H9 (cell line): ENCODE measurements around the gene MATN1. TPM values are rescaled to one million over a fixed set of nuclear protein-coding genes. Genes with fewer than 3 reads are reported as not detected.

Source experiments
- DNase-seq: peaks from one replicate; pipeline ENCODE4 v3.0.0-alpha.2; 2017
- H2AFZ ChIP-seq: one replicate; pipeline ENCODE4 v1.6.1; 2013; ENCODE audit warnings: mild to moderate bottlenecking, low read length, control low read depth, moderate library complexity
- H2AK5ac ChIP-seq: 2 replicates; pipeline ENCODE4 v1.6.1; 2013; ENCODE audit warnings: low read length, control low read depth, mixed read lengths; ENCODE audit not compliant: insufficient read length
- H2BK120ac ChIP-seq: one replicate; pipeline ENCODE4 v1.6.1; 2013; ENCODE audit warnings: low read depth, mild to moderate bottlenecking, low read length, control low read depth, inconsistent platforms; ENCODE audit not compliant: poor library complexity, severe bottlenecking
- H2BK12ac ChIP-seq: 2 replicates; pipeline ENCODE4 v1.6.1; 2013; ENCODE audit warnings: low read length, control low read depth, mixed read lengths, low read depth; ENCODE audit not compliant: insufficient read length
- H2BK15ac ChIP-seq: 2 replicates; pipeline ENCODE4 v1.6.1; 2013; ENCODE audit warnings: low read depth, low read length, control low read depth
- H2BK20ac ChIP-seq: one replicate; pipeline ENCODE4 v1.6.1; 2013; ENCODE audit warnings: low read depth, mild to moderate bottlenecking, low read length, control low read depth, inconsistent platforms; ENCODE audit not compliant: poor library complexity, severe bottlenecking
- H2BK5ac ChIP-seq: 2 replicates; pipeline ENCODE4 v1.6.1; 2013; ENCODE audit warnings: low read length, control low read depth, mixed read lengths; ENCODE audit not compliant: insufficient read length
- H3K14ac ChIP-seq: 2 replicates; pipeline ENCODE4 v1.6.1; 2013; ENCODE audit warnings: low read length, control low read depth; ENCODE audit not compliant: insufficient read depth
- H3K18ac ChIP-seq: 2 replicates; pipeline ENCODE4 v1.6.1; 2013; ENCODE audit warnings: low read depth, mild to moderate bottlenecking, mixed read lengths, low read length, control low read depth; ENCODE audit not compliant: insufficient read length
- H3K23ac ChIP-seq: 2 replicates; pipeline ENCODE4 v1.6.1; 2013; ENCODE audit warnings: low read length, control low read depth, mixed read lengths, low read depth; ENCODE audit not compliant: insufficient read length
- H3K23me2 ChIP-seq: 2 replicates; pipeline ENCODE4 v1.6.1; 2013; ENCODE audit warnings: low read depth, mild to moderate bottlenecking, mixed read lengths, low read length, control low read depth; ENCODE audit not compliant: insufficient read length, poor library complexity, severe bottlenecking
- H3K27ac ChIP-seq: 2 replicates; pipeline ENCODE4 v1.5.1; 2013; ENCODE audit warnings: low read length, control low read depth, mixed read lengths, low read depth; ENCODE audit not compliant: insufficient read length
- H3K27me3 ChIP-seq: 2 replicates; pipeline ENCODE4 v1.6.1; 2013; ENCODE audit warnings: low read length, control low read depth, inconsistent platforms; ENCODE audit not compliant: insufficient read depth
- H3K4ac ChIP-seq: 2 replicates; pipeline ENCODE4 v1.6.1; 2013; ENCODE audit warnings: low read depth, mild to moderate bottlenecking, control low read depth, inconsistent platforms, low read length, moderate library complexity
- H3K4me1 ChIP-seq: 2 replicates; pipeline ENCODE4 v1.6.1; 2013; ENCODE audit warnings: low read length, control low read depth, inconsistent platforms; ENCODE audit not compliant: insufficient read depth
- H3K4me2 ChIP-seq: 2 replicates; pipeline ENCODE4 v1.6.1; 2013; ENCODE audit warnings: low read length, control low read depth, mixed read lengths; ENCODE audit not compliant: insufficient read length, insufficient read depth
- H3K56ac ChIP-seq: 2 replicates; pipeline ENCODE4 v1.6.1; 2013; ENCODE audit warnings: low read depth, mild to moderate bottlenecking, mixed read lengths, low read length, control low read depth; ENCODE audit not compliant: insufficient read length
- H3K79me1 ChIP-seq: 2 replicates; pipeline ENCODE4 v1.6.1; 2013; ENCODE audit warnings: low read depth, mild to moderate bottlenecking, moderate library complexity, low read length, control low read depth, inconsistent platforms; ENCODE audit not compliant: insufficient read depth, poor library complexity, severe bottlenecking
- H3K79me2 ChIP-seq: 2 replicates; pipeline ENCODE4 v1.6.1; 2013; ENCODE audit warnings: low read length, control low read depth, inconsistent platforms; ENCODE audit not compliant: insufficient read depth
- H3K9ac ChIP-seq: 2 replicates; pipeline ENCODE4 v1.6.1; 2013; ENCODE audit warnings: low read length, control low read depth, mixed read lengths; ENCODE audit not compliant: insufficient read length; ENCODE audit errors: extremely low read depth
- H3K9me3 ChIP-seq: one replicate; pipeline ENCODE4 v1.6.1; 2013; ENCODE audit warnings: low read depth, low read length, inconsistent platforms; ENCODE audit not compliant: control insufficient read depth
- H3T11ph ChIP-seq: one replicate; pipeline ENCODE4 v1.6.1; 2013; ENCODE audit warnings: mild to moderate bottlenecking, low read length, control low read depth, inconsistent platforms
- H4K20me1 ChIP-seq: one replicate; pipeline ENCODE4 v1.6.1; 2013; ENCODE audit not compliant: control insufficient read depth, insufficient read length, insufficient read depth
- H4K5ac ChIP-seq: 2 replicates; pipeline ENCODE4 v1.6.1; 2013; ENCODE audit warnings: low read depth, mild to moderate bottlenecking, mixed read lengths, low read length, control low read depth; ENCODE audit not compliant: insufficient read length
- H4K8ac ChIP-seq: replicated peaks from 2 replicates; pipeline ENCODE4 v1.6.1; 2013; ENCODE audit warnings: low read length, control low read depth, mixed read lengths, low read depth; ENCODE audit not compliant: insufficient read length
- H4K91ac ChIP-seq: 2 replicates; pipeline ENCODE4 v1.6.1; 2013; ENCODE audit warnings: low read depth, mild to moderate bottlenecking, moderate library complexity, mixed read lengths, low read length, control low read depth; ENCODE audit not compliant: insufficient read length
- H3K27ac Mint-ChIP-seq, 3 experiments: 2 replicates in 2 of 3; 3 replicates in 1 of 3; pipeline ENCODE4 v1.8.0; 2020 to 2021; ENCODE audit warnings: mixed read lengths in 3 of 3, mild to moderate bottlenecking in 1 of 3, moderate library complexity in 1 of 3
- H3K27me3 Mint-ChIP-seq: 2 replicates; pipeline ENCODE4 v1.8.0; 2021; ENCODE audit warnings: low read depth, mild to moderate bottlenecking, moderate library complexity, mixed read lengths
- H3K36me3 Mint-ChIP-seq, 3 experiments: 2 replicates in 2 of 3; 3 replicates in 1 of 3; pipeline ENCODE4 v1.8.0; 2020 to 2021; ENCODE audit warnings: low read depth in 3 of 3, mixed read lengths in 3 of 3; ENCODE audit not compliant: insufficient read depth in 1 of 3
- H3K4me1 Mint-ChIP-seq, 2 experiments: 2 replicates each; pipeline ENCODE4 v1.8.0; 2020; ENCODE audit warnings: mixed read lengths in 2 of 2
- H3K4me3 Mint-ChIP-seq, 2 experiments: 2 replicates in 1 of 2; 3 replicates in 1 of 2; pipeline ENCODE4 v1.8.0; 2020 to 2021; ENCODE audit warnings: mild to moderate bottlenecking in 2 of 2, mixed read lengths in 2 of 2, moderate library complexity in 1 of 2
- H3K9me3 Mint-ChIP-seq, 2 experiments: 2 replicates in 1 of 2; 3 replicates in 1 of 2; pipeline ENCODE4 v1.8.0; 2020; ENCODE audit warnings: mild to moderate bottlenecking in 2 of 2, mixed read lengths in 2 of 2, moderate library complexity in 1 of 2
- CTCF ChIP-seq: fragments of 200-600 bp; sonication (generic); conservative IDR thresholded peaks from 3 replicates; pipeline ENCODE4 v1.8.0; 2021; ENCODE audit warnings: antibody characterized with exemption, mild to moderate bottlenecking
- WGBS: extraction: QIAGEN DNeasy Blood & Tissue Kit; methylation state at CpG from one replicate; pipeline ENCODE4 v1.1.7; 2013; ENCODE audit warnings: missing lambda C conversion rate, low lambda C conversion rate, mixed read lengths; ENCODE audit not compliant: insufficient read length; ENCODE audit errors: extremely low coverage; 5-methylcytosine and 5-hydroxymethylcytosine counted together
- total RNA-seq: library from RNA; stranded (reverse); gene quantifications from 2 replicates; pipeline ENCODE4 v1.2.1, GENCODE V29; 2021

The MATN1 gene
- total RNA-seq, 1 experiment from 2014 or later, result not detected

GRCh38 chr1:30663596-30664091 is 59.7 kb downstream of the MATN1 start:
- Histone ChIP-seq H4K20me1 (no peaks in the 10 kb centered on the region), H3K27me3 (no peaks in the 10 kb centered on the region), H3K9me3 (no peaks in the 10 kb centered on the region), H3K23me2 (no peaks in the 10 kb centered on the region), H3K14ac (no peak overlapping the region), H3K4me1 (peaks cover 4% of the 10 kb centered on the region; the same call in 1 of the 2 replicates), H3T11ph (no peak overlapping the region), H3K56ac (no peak overlapping the region), H3K27ac (no peak overlapping the region), H2BK15ac (no peak overlapping the region), H3K23ac (no peak overlapping the region), H3K4ac (no peak overlapping the region), H2BK5ac (no peak overlapping the region), H2BK20ac (no peak overlapping the region), H4K5ac (no peak overlapping the region), H3K79me1 (no peaks in the 10 kb centered on the region), H2AFZ (no peak overlapping the region), H4K8ac (no peak overlapping the region), H2AK5ac (no peak overlapping the region), H2BK12ac (no peak overlapping the region), H3K79me2 (no peaks in the 10 kb centered on the region), H2BK120ac (no peak overlapping the region), H3K18ac (no peak overlapping the region), H3K4me2 (no peak overlapping the region), H3K9ac (no peak overlapping the region), H4K91ac (no peak overlapping the region)
- H3K4me1 Mint-ChIP-seq, result peaks cover 14 to 26% of the 10 kb centered on the region in 2 experiments
- no CpG with 5 or more reads among the region's 13 CpGs for WGBS
- H3K27ac Mint-ChIP-seq, result no peak overlapping the region; a peak in 1 of 7 replicates
- H3K9me3 Mint-ChIP-seq, result no peaks in the 10 kb centered on the region
- no peak overlapping the region for H3K4me3 Mint-ChIP-seq
- peaks cover 3% of the 10 kb centered on the region for H3K27me3 Mint-ChIP-seq
- H3K36me3 Mint-ChIP-seq, result no peaks in the 10 kb centered on the region
- no peak for TF ChIP-seq CTCF
- no peak for DNase-seq
